Naive B cell (primary cell): ENCODE results near the gene MBTPS1. TPM values are rescaled to one million over a fixed set of nuclear protein-coding genes. Genes with fewer than 3 reads are reported as not detected.

ENCODE experiments used
- ATAC-seq, 2 donors: fragments of 150-1000 bp; cut with Tn5 transposase; 2 replicates each; pipeline ENCODE4 v1.10.0; 2021; ENCODE audit warnings: low read depth in 2 of 2, mild to moderate bottlenecking in 2 of 2, moderate library complexity in 2 of 2
- DNase-seq: peaks from one replicate; pipeline ENCODE4 v3.0.0; 2022
- H3K27ac Mint-ChIP-seq, 6 donors: one replicate each; pipeline ENCODE4 v1.8.0; 2020 to 2022; ENCODE audit warnings: mild to moderate bottlenecking in 6 of 6, mixed read lengths in 6 of 6, moderate library complexity in 5 of 6, inconsistent platforms in 2 of 6
- H3K27me3 Mint-ChIP-seq, 3 donors: one replicate each; pipeline ENCODE4 v1.8.0; 2021 to 2022; ENCODE audit warnings: mixed read lengths in 3 of 3, mild to moderate bottlenecking in 1 of 3
- H3K36me3 Mint-ChIP-seq, 2 donors: one replicate each; pipeline ENCODE4 v1.8.0; 2020 to 2022; ENCODE audit warnings: mixed read lengths in 2 of 2, inconsistent platforms in 1 of 2, mild to moderate bottlenecking in 1 of 2
- H3K4me1 Mint-ChIP-seq, 3 donors: one replicate each; pipeline ENCODE4 v1.8.0; 2020 to 2022; ENCODE audit warnings: mixed read lengths in 3 of 3, inconsistent platforms in 1 of 3, mild to moderate bottlenecking in 1 of 3, moderate library complexity in 1 of 3
- H3K4me3 Mint-ChIP-seq, 8 donors: one replicate each; pipeline ENCODE4 v1.8.0; 2020 to 2022; ENCODE audit warnings: mild to moderate bottlenecking in 8 of 8, mixed read lengths in 8 of 8, moderate library complexity in 8 of 8, inconsistent platforms in 2 of 8
- H3K9me3 Mint-ChIP-seq, 7 donors: one replicate each; pipeline ENCODE4 v1.8.0; 2020 to 2022; ENCODE audit warnings: mixed read lengths in 7 of 7, mild to moderate bottlenecking in 5 of 7, inconsistent platforms in 2 of 7, moderate library complexity in 1 of 7
- polyA plus RNA-seq, 6 donors: library from polyadenylated mRNA; unstranded; fragments of 300-500 nt; fragmentation: Illumina TruSeq; gene quantifications; one replicate each; pipeline ENCODE4 v1.2.3, GENCODE V29; 2021; ENCODE audit warnings: low read depth in 6 of 6

MBTPS1 gene
- polyA plus RNA-seq, 6 donors from 2014 or later: 37.6 to 56.5 (median 48.8) TPM

- H3K4me1 Mint-ChIP-seq: peaks cover 33 to 44% (median 36%) of the 10 kb centered on the region in 3 donors
- peak overlapping the region in 1 of 8 donors; percentile 3 for H3K4me3 Mint-ChIP-seq
- no peaks in the 10 kb centered on the region for H3K27me3 Mint-ChIP-seq
- ATAC-seq: no peak
- H3K27ac Mint-ChIP-seq: peak overlapping the region in 2 of 6 donors; percentile 11 to 84
- no peak for DNase-seq
- H3K9me3 Mint-ChIP-seq: no peaks in the 10 kb centered on the region
- H3K36me3 Mint-ChIP-seq: peaks cover 32 to 60% of the 10 kb centered on the region in 2 donors
These were observed 29.1 kb downstream of the MBTPS1 start for GRCh38 chr16:84087466-84088151.

GRCh38 chr16:84087001-84087400 lies 29.7 kb downstream of the MBTPS1 start:
- H3K4me3 Mint-ChIP-seq: no peak overlapping the region
- no peak for DNase-seq
- no peak for ATAC-seq
- H3K9me3 Mint-ChIP-seq: no peaks in the 10 kb centered on the region
- H3K27me3 Mint-ChIP-seq: no peaks in the 10 kb centered on the region
- H3K27ac Mint-ChIP-seq: no peak overlapping the region
- H3K36me3 Mint-ChIP-seq: peaks cover 31 to 57% of the 10 kb centered on the region in 2 donors
- H3K4me1 Mint-ChIP-seq: peaks cover 33 to 44% (median 36%) of the 10 kb centered on the region in 3 donors

- Mint-ChIP-seq H3K4me1 (peaks cover 33 to 44% (median 36%) of the 10 kb centered on the region in 3 donors), H3K9me3 (no peaks in the 10 kb centered on the region), H3K27me3 (no peaks in the 10 kb centered on the region), H3K27ac (peak overlapping the region in 4 of 6 donors; percentile 34 to 89 (median 86)), H3K4me3 (peak overlapping the region in 5 of 8 donors; percentile 3 to 45 (median 28)), H3K36me3 (peaks cover 33 to 52% of the 10 kb centered on the region in 2 donors)
- DNase-seq (no peak), ATAC-seq (no peak)
These were observed 30.4 kb downstream of the MBTPS1 start for GRCh38 chr16:84086341-84086740.

- H3K4me3 Mint-ChIP-seq: peak overlapping the region in 7 of 8 donors; percentile 0 to 59 (median 28)
- DNase-seq (peak; percentile 38), ATAC-seq (peak; percentile 59 to 64)
- no peaks in the 10 kb centered on the region for H3K27me3 Mint-ChIP-seq
- H3K9me3 Mint-ChIP-seq: no peaks in the 10 kb centered on the region
- peaks cover 36 to 53% of the 10 kb centered on the region in 2 donors for H3K36me3 Mint-ChIP-seq
- H3K27ac Mint-ChIP-seq: peak overlapping the region in 5 of 6 donors; percentile 30 to 89 (median 42)
- peaks cover 35 to 44% (median 36%) of the 10 kb centered on the region in 3 donors for H3K4me1 Mint-ChIP-seq
These were observed 31.0 kb downstream of the MBTPS1 start for GRCh38 chr16:84085773-84086172.

- no peak overlapping the region for H3K27ac Mint-ChIP-seq
- H3K4me3 Mint-ChIP-seq: peak overlapping the region in 1 of 8 donors; percentile 5
- DNase-seq (no peak), ATAC-seq (no peak)
- peaks cover 36 to 44% (median 37%) of the 10 kb centered on the region in 3 donors for H3K4me1 Mint-ChIP-seq
- H3K27me3 Mint-ChIP-seq: no peaks in the 10 kb centered on the region
- H3K9me3 Mint-ChIP-seq: no peaks in the 10 kb centered on the region
- H3K36me3 Mint-ChIP-seq: peaks cover 35 to 56% of the 10 kb centered on the region in 2 donors
These were observed 31.5 kb downstream of the MBTPS1 start for GRCh38 chr16:84085271-84085667.

- H3K27me3 Mint-ChIP-seq: no peaks in the 10 kb centered on the region
- no peaks in the 10 kb centered on the region for H3K9me3 Mint-ChIP-seq
- peak; percentile 65 to 69 for ATAC-seq
- peak overlapping the region in 3 of 8 donors; percentile 5 to 38 (median 20) for H3K4me3 Mint-ChIP-seq
- peak; percentile 48 for DNase-seq
- H3K36me3 Mint-ChIP-seq: peaks cover 40 to 56% of the 10 kb centered on the region in 2 donors
- peaks cover 36 to 44% (median 37%) of the 10 kb centered on the region in 3 donors for H3K4me1 Mint-ChIP-seq
- H3K27ac Mint-ChIP-seq: no peak overlapping the region
These were observed 32.0 kb downstream of the MBTPS1 start for GRCh38 chr16:84084570-84085270.

- Mint-ChIP-seq H3K4me1 (peaks cover 23 to 27% (median 26%) of the 10 kb centered on the region in 3 donors), H3K27ac (no peak overlapping the region), H3K4me3 (peak overlapping the region in 1 of 8 donors; percentile 44), H3K36me3 (peaks cover 31 to 49% of the 10 kb centered on the region in 2 donors), H3K27me3 (no peaks in the 10 kb centered on the region), H3K9me3 (no peaks in the 10 kb centered on the region)
- ATAC-seq (no peak), DNase-seq (no peak)
These were observed 33.7 kb downstream of the MBTPS1 start for GRCh38 chr16:84082835-84083569.

GRCh38 chr16:84082110-84082509 lies 34.6 kb downstream of the MBTPS1 start:
- ATAC-seq (no peak), DNase-seq (no peak)
- Mint-ChIP-seq H3K36me3 (peaks cover 32 to 49% of the 10 kb centered on the region in 2 donors), H3K4me3 (no peak overlapping the region), H3K27me3 (no peaks in the 10 kb centered on the region), H3K9me3 (no peaks in the 10 kb centered on the region), H3K27ac (no peak overlapping the region), H3K4me1 (peaks cover 20 to 24% (median 21%) of the 10 kb centered on the region in 3 donors)

GRCh38 chr16:84081446-84081989 lies 35.2 kb downstream of the MBTPS1 start:
- Mint-ChIP-seq H3K27ac (peak overlapping the region in 1 of 6 donors; percentile 60), H3K27me3 (no peaks in the 10 kb centered on the region), H3K9me3 (no peaks in the 10 kb centered on the region), H3K4me1 (peaks cover 15 to 24% (median 24%) of the 10 kb centered on the region in 3 donors), H3K4me3 (no peak overlapping the region), H3K36me3 (peaks cover 34 to 48% of the 10 kb centered on the region in 2 donors)
- ATAC-seq (no peak), DNase-seq (no peak)

- ATAC-seq (no peak), DNase-seq (no peak)
- no peaks in the 10 kb centered on the region for H3K9me3 Mint-ChIP-seq
- peaks cover 33 to 40% of the 10 kb centered on the region in 2 donors for H3K36me3 Mint-ChIP-seq
- no peak overlapping the region for H3K27ac Mint-ChIP-seq
- H3K4me1 Mint-ChIP-seq: peaks cover 8 to 18% (median 17%) of the 10 kb centered on the region in 3 donors
- H3K27me3 Mint-ChIP-seq: no peaks in the 10 kb centered on the region
- no peak overlapping the region for H3K4me3 Mint-ChIP-seq
These were observed 35.9 kb downstream of the MBTPS1 start for GRCh38 chr16:84080813-84081212.

GRCh38 chr16:84080378-84080777 lies 36.4 kb downstream of the MBTPS1 start:
- no peak for DNase-seq
- Mint-ChIP-seq H3K4me3 (no peak overlapping the region), H3K9me3 (no peaks in the 10 kb centered on the region), H3K27ac (peak overlapping the region in 1 of 6 donors; percentile 12), H3K4me1 (peaks cover 6 to 15% (median 14%) of the 10 kb centered on the region in 3 donors), H3K27me3 (no peaks in the 10 kb centered on the region), H3K36me3 (peaks cover 37 to 40% of the 10 kb centered on the region in 2 donors)
- no peak for ATAC-seq

- Mint-ChIP-seq H3K4me3 (no peak overlapping the region), H3K36me3 (peaks cover 37 to 40% of the 10 kb centered on the region in 2 donors)
These were observed 37.1 kb downstream of the MBTPS1 start for GRCh38 chr16:84079664-84080063.

GRCh38 chr16:84075376-84075775 lies 41.4 kb downstream of the MBTPS1 start:
- H3K27ac Mint-ChIP-seq: peak overlapping the region in 1 of 6 donors; percentile 37
- H3K36me3 Mint-ChIP-seq: peaks cover 37 to 40% of the 10 kb centered on the region in 2 donors
- H3K27me3 Mint-ChIP-seq: no peaks in the 10 kb centered on the region

More at GRCh38 chr16:84079664-84080063, 37.1 kb downstream of the MBTPS1 start:
- Mint-ChIP-seq H3K27me3 (no peaks in the 10 kb centered on the region), H3K4me1 (peaks cover 1 to 10% (median 8%) of the 10 kb centered on the region in 3 donors), H3K27ac (peak overlapping the region in 1 of 6 donors; percentile 26), H3K9me3 (no peaks in the 10 kb centered on the region)
- no peak for DNase-seq
- ATAC-seq: no peak

More at GRCh38 chr16:84075376-84075775, 41.4 kb downstream of the MBTPS1 start:
- DNase-seq: no peak
- Mint-ChIP-seq H3K4me3 (no peak overlapping the region), H3K9me3 (no peaks in the 10 kb centered on the region), H3K4me1 (peaks cover 0 to 7% (median 3%) of the 10 kb centered on the region in 3 donors)
- no peak for ATAC-seq
